Suprapubic skin (tissue), 4 donors: ENCODE data around the gene TRPM2.

Experiments
- CTCF ChIP-seq, 2 donors: fragments of 200-600 bp in 1 of 2; fragments of 450-650 bp in 1 of 2; sonication (generic) in 1 of 2; IDR thresholded peaks; one replicate each; pipeline ENCODE4 v1.5.1; 2016 to 2019; ENCODE audit warnings: antibody characterized with exemption in 2 of 2, mild to moderate bottlenecking in 1 of 2, moderate library complexity in 1 of 2
- POLR2A ChIP-seq, 2 donors: fragments of 450-650 bp; IDR thresholded peaks; one replicate each; pipeline ENCODE4 v1.6.1; 2017; ENCODE audit warnings: antibody characterized with exemption in 2 of 2, mild to moderate bottlenecking in 2 of 2, moderate library complexity in 2 of 2
- POLR2AphosphoS5 ChIP-seq, 3 donors: sonication (generic); formaldehyde crosslinking; IDR thresholded peaks; one replicate each; pipeline ENCODE4 v1.6.1; 2017; ENCODE audit warnings: antibody characterized with exemption in 3 of 3

DNA sequence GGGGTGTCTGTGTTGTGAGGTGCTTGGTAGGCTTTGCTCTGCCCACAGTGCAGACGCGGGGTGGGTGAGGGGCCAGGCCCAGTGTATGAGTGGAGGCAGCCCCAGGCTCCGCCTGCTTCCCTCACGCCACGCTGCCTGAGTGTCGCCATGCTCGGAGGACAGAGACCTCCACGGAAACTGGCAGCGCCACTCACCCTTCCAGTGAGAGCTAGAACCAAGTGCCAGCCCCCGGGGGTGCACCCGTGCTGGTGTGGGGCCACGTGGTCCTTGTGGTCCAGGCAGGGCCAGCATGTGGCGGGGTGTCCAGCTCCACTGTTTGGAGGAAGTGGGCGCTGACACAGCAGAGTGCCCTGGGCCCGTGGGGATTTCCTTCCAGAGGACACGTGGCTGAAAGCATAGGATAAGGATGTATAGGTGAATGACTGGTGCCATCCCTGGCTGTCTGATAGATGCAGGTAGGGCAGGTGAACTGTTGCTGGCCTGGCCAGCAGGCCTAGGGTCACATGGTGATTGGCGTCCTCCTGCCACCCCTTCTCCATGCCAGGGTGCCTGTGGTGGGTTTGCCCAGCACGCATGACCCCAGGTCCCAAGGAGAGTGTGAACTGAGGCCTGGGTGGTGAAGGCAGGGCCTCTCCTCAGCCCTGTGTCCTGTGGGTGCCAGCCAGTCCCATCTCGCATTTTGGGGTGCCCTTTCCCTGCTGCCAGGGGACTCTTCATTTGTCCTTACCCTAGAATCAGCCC lies 105.7 kb downstream of the TRPM2 start:
- TF ChIP-seq POLR2A (IDR thresholded peaks at IDR 0.05), result no peak
- no peak for TF ChIP-seq CTCF (IDR thresholded peaks at IDR 0.05)
- TF ChIP-seq POLR2AphosphoS5 (IDR thresholded peaks at IDR 0.05), result no peak
